ENCODE data around the gene SAMSN1. TPM values are rescaled to one million over a fixed set of nuclear protein-coding genes. Genes with fewer than 3 reads are reported as not detected.

SAMSN1 gene
- polyA plus RNA-seq, 3 donors: 2.7 to 4.2 (median 2.9) TPM

DNA sequence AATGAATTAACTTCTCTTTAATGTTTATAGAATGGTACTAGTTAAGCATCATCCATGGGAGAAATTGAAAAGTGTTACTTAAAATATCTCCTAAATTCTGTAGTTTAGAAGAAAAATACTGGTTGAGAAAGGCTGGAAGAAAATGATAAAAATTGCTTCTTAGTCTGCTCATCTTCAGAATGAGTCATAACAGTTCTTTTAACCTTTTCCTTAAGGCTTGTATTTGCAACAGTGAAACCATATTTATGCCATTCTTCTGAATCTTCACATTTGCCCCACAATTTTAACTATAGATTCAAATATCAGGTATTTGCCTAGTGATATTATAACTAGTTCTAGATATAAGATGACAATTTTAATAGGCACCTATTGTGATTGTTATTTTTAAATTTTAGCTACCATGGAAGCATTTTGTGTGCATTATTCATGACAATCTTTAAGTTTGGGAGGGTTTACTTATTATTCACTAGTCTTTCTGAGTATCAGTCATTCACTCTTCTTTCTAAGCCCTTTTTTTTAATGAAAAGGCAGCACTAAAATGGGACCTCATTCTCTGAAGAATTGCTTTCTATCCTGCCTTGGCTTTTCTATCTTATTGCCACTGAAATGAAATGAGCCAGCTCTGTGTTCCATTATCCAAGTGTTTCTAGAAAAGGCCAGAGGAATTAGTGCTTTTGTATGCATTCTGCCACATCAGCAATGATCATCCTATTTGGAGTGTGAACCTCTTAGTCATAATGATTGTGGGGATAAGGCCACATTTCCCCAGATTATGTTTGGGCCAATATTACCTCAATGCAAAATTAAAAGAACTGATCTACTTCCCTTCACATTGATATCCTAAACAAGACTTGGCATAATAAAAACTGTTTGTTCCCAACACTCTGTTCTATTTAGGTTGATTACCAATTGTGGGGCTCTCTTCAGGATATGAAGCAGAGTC lies 58.4 kb downstream of the SAMSN1 start:
- no peak for DNase-seq

DNA sequence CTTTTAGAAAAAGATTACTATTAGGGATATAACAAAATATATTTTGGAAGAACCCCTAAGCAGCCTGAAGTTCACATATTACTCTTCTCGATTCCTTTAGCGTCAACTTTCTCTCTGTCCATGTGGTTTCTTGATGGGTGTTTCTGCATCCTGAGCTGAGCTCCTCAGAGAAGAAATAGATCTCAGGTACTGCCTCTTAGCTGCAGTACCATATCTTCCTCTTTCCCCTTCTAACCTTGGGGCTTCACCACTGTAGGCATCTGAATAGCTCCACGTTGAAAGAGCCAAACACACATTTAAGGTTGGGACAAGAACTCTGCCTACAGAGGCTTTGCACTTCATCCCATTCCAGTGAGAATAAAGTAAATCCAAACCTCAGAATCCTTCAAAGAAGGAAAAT lies 59.2 kb downstream of the SAMSN1 start:
- DNase-seq: no peak

DNA sequence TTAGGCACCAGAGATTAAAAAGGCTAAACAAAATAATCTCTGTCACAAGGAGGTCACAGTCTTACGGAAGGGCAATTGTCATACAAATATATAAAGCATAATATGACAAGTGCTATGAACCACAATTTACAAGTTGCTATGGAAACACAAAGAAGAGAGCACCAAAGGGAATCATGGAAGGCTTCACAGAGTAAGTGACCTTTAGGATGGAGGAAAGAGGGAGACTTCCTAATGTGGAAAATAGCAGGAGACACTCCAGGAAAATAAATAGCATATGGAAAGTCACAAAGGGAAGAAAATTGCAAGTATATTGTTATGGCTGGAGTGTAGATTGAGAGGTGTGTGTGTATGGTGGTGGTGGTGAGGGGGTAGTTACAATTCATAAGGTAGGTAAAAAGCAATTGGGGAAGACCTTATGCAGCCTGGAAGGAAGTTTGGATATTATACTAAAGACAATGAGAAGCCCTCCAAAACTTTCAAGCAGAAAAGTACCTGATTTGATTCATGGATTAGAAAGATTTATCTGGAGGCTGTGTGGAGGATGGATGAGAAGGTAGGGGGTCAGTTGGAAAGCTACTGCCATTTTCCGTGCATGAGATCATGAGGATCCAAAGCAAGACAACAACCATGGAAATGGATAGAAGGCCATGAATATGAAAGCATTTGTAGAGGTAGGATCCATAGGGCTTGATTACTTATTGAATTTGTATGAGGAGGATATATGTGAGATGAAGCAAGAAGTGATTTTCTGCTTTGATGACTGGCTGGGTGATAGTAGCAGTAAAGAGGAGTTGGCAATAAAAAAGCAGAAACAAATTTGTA lies 61.7 kb downstream of the SAMSN1 start:
- no peak for DNase-seq

DNA sequence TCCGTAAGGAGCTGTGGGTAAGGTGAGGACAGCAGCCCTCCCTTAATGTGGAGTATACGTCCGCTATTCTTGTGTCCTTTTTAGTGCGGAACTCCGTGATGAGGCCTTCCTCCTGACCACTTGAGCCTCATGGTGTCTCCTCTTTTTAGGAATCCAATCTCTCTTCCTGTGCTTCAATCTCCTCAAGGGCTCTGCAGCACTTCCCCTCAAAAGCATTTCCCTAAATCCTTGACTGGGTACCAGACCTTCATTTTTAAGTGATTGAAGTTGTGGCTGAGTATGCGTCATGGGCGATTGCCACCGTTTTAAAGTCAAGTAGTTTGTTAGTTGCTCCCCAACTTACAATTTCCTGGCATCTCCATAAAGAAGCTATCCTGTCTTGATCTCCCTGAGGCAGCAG lies 62.8 kb downstream of the SAMSN1 start:
- no peak for DNase-seq

DNA sequence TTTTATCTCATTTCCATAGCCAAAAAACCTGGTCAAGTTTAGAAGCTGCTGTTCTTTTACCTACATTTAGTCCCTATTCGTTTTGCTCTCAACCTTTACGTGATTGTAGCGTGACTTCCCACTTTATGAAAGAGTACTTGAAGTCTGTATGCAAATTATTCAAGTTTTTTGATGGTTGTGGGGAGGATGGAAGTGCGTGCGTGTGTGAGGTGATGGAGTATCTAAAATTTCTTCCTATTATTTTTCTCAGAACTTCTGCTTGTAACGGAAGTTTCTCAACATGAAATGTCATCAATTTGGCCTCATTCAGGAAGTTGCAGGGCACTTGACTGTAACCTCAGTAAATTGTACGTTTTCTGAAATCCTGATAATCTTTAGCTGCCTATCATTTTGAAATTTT lies 64.0 kb downstream of the SAMSN1 start:
- no peak for DNase-seq

DNA sequence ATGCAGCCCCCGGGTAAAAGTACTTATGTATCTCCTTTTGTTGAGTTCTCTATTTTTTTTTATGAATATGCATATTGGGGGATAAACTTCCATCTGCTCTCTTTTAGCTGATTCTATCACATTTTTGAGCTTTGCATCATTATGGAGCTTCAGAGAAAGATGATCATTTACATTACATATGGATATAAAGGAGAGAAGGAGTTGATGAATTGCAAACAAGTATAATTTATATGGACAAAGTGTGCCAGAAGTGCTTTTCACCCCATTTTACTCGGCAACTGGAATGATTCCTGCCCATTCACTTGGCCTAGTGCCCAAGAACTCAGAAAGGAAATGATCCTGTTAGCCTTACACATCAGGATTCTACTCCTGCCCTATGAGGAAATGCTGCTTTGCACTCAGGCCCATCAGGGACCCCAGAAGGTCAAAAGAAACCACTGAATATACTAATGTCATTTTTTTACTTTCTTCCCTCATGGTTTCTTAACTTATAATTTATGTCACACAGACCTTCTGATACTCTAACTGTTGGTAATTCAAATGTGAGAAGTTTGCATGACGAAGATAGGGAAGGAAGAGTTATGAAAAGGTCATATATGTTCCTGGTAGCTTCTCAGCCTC lies 65.6 kb downstream of the SAMSN1 start:
- DNase-seq: no peak

DNA sequence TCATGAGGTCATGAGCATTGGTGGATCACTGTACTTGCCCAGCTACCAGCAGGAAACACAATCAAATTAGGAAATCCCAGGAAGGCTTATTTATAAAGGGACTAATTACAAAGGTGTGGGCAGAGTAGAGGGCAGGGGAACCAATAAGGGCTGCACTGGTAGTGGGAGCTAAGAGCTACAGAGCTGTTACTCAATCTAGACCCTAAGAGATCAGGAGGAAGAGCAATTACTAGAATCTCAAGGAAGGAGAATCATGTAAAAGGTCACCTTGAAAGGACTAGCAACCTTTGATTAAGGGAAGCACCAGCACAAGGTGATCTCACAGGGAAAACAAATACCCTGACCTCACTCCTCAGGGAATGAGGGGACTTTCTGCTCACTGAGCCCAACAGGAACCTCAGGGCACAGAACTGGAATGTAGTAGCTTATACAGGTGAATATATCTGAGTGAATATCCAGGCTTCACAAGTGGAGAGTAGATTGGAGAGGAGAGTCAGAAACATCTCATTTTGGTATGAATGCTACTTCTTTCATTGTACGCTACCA lies 66.8 kb downstream of the SAMSN1 start:
- DNase-seq: no peak

DNA sequence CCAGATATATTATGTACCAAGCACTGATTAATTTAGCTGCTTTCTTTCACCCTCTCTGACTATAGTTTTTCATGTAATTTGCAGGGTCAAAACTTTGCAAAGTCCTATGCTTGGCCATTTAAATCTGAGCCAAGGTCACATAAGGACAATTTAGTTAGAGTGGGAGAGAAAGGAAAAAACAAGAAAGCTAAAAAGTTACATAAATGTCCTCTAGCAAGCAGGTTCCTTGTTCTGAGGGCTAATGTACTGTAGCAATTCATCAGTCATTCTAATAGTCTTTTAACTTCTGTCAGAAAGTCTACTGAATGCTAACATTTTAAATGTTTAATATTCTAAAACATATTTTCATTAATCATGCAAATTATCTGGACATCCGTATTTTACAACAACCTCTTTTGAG lies 68.3 kb downstream of the SAMSN1 start:
- DNase-seq: no peak

DNA sequence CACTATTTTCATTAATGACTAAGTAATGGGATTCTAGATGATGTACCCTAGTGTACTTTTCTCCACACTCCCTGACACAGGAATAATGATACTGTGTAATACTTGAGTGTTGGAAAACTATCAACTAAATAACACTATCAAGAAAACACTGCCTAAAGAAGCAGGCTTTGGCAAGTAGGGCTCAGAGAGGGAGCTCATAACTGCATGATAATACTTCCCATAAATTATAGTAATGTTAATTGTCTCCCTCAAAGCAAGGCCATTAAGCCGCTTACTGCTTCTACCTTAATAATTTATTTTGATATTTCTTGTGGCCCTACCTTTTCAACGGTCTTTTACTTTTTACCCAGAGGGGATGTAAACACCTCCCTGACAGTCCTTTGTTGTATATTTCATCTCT lies 69.0 kb downstream of the SAMSN1 start:
- no peak for DNase-seq

DNA sequence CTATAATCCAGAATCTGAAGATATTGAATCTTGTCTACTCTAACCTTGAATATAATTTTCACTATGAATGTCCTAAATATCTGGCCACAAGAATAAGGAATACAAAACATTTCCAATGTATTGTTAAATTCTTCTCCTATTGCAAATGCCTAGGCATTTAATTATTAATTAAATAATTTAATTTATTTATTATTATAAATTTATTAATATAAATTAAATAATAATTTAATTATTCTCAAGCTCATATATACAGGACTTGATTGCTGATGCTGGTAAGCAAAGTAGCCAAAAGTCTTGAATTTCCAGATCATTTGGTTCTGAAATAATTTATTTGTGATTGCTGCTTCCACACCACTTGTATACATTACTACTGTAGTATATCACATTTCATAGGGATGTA lies 71.1 kb downstream of the SAMSN1 start:
- DNase-seq: no peak

DNA sequence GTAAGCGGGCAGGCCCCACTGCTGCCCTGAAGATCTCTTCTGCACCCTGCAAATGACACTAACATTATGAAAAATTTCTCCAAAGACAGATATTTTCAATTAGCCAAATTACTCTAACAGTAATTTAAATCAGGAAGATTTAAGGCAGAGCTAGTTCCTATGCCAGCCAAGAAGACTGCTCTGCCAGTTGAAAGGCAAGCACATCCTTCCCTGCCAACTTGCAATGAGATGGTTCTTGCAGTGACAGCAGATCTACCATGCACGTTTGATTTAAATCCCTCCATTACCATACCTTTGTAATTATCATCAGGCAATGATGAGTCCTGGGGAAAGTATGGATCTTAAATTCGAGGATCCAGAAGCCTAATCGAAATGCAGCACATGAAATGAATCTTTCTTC lies 76.5 kb downstream of the SAMSN1 start:
- DNase-seq: no peak

DNA sequence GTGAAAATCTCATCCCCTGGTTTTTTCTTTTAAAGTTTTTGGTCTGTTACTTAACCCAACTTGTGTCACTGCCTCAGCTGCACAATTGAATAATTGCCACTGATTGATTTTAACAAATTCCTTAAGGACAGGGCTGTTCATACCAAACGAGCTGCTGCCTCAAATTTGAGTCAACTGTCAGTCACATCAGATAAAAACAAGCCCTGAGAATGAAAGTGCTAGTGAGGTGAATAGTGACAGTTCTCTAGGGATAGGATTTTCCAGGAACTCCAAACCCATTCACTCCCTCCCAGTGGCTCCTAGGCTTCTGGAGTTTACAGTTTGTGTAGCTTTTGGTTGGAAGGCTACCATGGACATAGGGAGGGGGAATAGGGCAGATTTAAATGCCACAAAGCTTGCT lies 79.4 kb downstream of the SAMSN1 start:
- no peak for DNase-seq

DNA sequence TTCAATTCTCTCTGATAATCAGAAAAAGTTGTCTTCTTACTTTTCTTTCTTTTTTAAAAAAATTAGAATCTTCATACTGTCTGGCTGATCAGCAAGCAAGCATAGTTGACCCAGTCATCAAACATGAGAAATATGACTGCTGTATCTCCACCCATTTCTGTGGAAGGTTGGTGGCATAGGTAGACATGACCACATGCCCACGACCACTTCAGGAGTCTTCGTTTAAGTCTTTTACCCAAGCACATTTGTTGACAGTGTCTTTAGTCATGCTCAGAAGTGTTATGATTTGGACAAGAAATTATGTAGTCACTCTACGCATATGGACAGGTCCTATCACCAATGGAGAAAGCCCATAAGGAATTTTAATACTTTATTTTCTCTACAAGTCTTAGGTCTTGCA lies 88.4 kb downstream of the SAMSN1 start:
- DNase-seq: no peak

DNA sequence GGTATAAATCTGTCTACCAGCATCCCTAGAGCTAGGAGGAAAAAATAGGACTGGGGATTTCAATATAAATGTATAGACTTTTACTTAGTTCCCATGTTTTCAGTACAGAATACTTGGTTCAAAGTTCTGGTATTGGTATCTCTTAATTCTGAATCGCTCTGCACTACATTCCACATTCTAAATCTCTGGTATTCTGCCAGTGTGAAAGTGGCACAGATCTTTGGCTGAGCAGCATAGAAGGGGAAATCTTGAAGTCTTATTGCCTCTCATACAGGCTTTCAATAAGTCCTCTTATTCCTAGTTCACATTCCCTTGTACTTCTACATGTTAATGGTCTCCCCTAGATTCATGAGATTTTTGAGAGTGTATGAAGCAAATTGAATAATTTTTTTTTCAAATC lies 89.2 kb downstream of the SAMSN1 start:
- no peak for DNase-seq

DNA sequence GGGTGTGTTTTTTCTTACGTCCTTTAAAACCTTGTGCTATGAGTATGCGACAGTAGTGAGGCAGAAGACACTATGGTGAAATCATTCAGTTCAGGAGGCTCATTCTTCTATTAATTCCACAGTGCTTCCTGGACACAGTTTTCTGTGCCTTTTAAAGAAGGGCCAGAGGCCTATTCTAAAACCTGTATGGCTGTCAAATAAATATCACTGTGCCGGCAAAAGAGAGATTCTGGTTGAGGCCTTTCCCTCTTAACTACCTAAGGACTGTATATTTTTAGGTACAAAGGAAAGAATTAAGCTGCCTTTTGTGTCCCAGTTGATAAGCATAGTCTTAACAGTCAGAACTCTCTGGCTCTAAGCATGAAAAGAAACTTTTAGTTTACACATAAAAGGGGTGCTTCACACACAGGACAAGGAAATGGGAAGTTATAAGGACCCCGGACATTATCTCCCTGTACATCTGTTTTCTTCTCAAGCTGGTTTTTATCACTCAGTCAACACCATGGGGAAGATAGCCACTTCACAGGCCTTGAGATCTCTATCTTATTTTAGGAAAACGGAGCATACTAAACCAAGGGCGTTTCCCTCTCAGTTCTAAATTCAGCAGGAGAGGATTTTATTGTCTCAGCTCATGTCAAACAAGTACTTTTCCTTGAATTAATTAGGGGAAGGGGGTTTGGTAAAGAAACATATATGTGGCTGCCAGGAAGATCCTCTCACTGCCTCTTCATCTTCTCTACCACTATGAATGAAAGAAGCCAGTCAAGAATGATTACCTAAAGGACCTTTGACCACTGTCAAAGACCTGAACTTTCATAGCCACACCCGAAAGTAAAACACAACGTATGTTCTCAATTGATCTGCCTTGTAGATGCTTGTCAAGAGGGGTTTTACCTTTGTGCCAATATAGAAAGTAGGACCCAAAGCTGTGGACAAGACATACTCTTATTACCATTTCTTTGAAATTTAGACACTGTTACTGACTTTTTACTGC lies 91.8 kb downstream of the SAMSN1 start:
- DNase-seq: no peak

DNA sequence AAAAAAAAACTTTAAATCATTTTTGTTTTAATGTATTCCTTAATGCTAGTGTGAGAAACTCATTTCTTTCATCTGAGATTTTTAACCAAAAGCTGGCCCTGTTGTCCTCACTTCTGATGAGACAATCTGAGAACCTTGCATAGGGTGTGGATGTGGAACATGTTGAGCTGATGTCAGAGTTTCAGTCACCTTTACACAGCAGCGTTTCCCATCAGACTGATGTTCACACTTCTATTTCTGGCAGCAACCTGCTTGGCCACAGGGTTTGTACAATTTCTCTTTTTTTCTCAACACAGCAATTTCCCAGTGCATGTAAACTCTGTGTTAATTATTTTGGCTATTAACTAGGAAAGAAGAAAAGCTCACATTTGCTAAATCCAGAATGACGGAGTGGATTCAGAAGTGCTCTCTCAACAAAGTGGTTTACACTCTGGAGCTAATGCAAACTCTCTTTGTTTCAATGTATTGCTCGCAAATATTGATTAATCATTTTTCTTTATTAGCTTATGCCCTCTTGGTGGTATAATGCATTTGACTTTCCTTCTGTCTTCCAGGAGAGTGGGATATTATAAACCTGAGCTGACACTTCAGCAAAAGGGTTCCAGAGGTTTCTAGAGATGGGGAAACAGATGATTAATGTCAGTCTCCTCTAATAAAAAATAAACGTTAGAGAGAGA lies 92.6 kb downstream of the SAMSN1 start:
- DNase-seq: no peak

DNA sequence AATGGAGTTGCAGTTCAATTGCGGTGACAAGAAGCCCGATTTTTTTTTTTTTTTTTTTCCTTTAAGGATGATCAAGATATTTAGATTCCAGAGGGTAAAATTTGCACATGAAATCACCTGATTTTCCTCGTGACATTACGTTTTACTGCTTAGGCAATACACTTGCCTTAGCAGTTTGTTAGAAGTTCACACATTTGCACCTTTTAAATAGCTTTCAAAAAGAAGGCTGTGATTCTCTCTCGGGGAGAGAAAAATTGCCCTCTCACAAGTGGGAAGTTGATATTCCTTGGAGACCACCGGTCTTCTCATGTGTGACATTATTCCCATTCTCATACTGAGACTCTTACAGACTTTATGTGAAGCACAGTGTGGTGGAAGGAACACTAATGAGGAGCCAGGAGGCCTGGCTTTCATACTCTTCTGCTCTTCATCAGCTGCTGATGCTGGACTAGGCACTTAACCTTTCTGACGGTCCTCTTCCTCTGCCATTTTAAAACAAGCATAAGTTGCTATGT lies 93.3 kb downstream of the SAMSN1 start:
- no peak for DNase-seq

DNA sequence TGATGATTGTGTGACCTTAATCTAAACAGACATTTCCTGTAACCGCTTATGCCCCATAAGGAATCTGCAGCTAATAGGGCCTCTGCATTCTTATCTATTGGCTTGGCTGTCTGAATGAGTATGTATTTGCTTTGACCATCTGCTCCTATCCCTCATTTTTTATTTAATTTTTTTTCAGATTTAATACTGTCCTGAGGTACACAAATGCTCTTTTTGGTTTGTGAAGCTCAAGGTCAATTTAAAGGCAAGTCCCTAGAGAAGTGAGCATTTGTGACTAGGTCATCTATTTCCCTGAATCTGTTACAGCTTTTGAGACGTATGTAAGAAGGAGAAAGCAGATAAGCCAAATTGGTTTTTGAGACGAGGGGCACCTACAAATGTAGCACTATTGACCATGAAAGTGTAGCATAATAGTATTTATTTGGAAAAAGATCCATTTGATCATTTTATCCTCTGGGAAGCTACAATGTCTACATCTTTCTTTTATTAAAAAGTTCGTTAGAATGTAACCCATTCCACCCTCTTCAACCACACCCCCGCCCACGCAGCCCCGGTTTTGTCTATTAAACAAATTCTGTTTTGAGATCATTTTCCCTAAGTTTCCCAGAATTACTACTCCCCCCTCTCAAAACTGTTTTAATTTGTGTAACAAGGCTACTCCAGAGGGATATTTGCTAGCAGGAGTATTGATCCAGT lies 93.9 kb downstream of the SAMSN1 start:
- no peak for DNase-seq

DNA sequence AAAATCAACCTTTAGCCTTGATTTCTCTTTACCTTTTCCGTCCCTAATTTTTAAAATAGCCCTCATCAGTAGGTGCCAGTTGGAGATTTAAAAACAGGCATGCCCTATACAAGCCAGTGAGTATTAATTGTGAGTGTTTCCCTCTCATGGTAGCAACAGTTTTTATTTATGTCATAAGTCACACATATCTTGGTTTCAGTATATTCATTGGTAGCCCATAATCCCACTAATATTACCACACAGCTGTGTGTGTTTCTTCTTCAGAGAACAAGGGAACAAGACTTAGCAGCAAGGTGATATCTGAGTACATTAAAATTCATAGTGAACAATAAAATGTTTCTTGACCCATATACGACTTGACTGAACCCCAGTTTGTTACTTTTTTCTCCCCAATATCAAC lies 94.6 kb downstream of the SAMSN1 start:
- no peak for DNase-seq

DNA sequence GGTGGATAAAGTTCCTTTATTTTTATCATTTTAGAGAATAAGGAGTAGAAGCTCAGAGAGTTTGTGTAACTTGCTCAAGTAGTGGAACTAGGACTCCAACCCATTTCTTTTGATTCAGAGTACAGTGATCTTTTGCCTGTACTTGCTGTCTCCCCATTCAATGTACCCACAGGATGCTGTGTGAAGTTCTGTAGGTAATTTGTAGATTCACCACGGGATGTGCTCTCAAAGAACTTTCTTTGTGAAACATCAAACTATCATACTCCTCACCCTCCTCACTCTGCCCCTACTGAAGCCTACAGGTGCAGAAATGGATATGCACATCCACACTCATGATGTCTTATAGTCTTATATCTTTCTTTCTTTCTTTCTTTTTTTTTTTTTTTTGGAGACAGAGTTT lies 97.3 kb downstream of the SAMSN1 start:
- no peak for DNase-seq

Data from renal pelvis (tissue), 4 donors.